AG08395 (cell line): Measurements from ENCODE around the gene IFT43.

Experiments used
- DNase-seq: peaks from one replicate; pipeline ENCODE4 v3.0.0; 2012; ENCODE audit warnings: mixed read lengths, low spot score

Gene IFT43

DNA sequence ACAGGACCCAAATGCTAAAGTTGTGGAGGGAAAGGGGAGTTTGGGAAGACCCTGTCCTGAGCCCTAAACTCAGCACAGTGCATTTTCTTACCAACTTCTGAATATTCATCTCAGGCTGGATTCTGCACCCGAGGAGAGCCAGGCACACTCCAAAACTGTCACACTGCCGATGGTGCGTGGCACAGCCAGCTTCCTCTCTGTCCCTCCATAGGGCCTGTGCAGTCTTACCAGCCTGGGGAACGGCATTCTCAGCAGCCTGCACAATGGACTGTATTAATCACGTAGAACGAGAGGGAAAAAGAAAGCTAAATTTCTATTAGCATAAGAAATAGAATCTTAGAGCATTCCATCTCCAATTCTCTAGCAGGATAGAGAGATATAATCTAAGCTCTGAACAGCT, 94.9 kb downstream of the IFT43 start:
- no peak for DNase-seq

DNA sequence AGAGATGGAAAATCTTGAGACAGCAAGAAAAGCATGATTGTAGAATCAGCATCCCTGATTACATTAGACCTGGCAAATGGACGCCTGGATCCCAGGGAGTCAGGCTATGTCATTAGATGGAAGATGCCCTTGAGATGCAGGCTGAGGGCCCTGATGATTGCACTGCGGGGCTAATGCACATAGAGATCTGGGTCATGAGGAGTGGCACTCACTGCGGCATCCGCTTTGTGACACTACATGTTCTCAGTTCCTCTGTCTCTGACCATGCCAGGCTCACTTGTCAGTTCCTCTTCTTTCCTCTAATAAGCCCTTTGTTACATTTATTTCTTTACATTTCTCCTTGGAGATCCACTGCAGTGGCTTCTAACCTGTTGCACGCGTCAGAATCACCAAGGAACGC, 96.1 kb downstream of the IFT43 start:
- no peak for DNase-seq

DNA sequence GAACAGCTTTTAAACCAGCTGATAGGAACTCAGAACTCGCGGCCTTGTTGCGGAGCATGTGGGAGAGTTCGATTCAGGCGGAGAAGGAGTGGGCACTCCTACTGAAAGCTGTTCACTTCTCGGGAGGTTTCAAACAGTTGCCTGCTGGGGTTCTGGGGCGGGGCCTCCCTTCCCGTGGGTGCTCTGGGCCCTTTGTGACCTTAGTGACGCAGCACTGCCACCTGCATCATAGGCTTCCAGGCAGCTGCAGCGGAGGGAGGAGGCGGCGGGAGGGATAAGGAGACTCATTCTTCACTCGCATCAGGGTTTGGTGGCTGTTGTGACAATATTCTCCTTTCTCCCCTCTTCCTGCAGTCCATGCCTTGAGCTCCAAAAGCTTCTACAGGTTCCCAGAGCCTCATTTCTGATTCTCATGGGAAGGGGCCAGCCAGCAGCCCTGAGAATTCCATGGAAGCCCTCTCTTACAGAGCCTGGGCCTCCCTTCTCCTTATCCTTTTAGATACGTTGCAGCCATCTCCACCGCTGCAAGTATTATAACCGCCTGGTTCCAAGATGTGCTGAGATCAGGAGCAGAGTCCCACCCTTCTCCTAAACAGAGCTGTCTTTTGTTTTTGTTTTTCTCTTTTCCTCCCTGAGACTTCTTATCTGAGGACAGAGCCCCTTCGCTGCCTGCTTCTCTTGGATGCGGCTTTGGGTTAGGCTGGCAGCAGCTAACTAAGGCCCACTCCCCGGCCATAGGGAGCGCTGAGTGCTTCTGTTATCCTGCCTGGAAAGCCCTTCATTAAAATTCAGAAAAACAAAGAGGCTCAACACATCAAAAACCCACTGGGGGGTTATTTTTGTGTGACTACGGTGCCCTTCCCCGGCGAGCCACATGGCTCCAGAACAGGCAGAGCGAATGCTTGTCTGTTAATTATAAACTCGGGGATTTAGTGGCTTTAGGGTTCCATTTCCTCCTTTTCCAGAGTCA, 98.5 kb downstream of the IFT43 start:
- DNase-seq: no peak

- DNase-seq: no peak
Measured at GRCh38 chr14:76085358-76085757, 99.8 kb downstream of the IFT43 start.

GRCh38 chr14:76086636-76087035, 101.1 kb downstream of the IFT43 start:
- no peak for DNase-seq

DNA sequence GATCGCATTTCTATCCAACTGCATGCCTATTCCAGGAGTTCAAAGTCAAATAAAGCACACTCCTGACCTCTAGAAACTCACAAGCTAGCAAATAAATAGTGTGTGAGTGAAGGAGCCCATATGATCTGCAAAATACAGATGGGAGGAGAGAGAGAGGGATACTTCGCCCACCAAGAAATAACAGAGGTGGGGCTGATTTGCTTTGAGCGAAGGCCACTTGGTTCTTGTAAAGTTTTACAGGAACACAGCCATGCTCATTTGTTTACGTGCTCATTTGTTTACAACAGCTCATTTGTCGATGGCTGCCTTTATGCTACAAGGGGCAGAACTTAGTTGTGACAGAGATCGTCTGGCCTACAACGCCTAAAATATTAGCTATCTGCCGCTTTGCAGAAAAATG, 102.8 kb downstream of the IFT43 start:
- no peak for DNase-seq

DNA sequence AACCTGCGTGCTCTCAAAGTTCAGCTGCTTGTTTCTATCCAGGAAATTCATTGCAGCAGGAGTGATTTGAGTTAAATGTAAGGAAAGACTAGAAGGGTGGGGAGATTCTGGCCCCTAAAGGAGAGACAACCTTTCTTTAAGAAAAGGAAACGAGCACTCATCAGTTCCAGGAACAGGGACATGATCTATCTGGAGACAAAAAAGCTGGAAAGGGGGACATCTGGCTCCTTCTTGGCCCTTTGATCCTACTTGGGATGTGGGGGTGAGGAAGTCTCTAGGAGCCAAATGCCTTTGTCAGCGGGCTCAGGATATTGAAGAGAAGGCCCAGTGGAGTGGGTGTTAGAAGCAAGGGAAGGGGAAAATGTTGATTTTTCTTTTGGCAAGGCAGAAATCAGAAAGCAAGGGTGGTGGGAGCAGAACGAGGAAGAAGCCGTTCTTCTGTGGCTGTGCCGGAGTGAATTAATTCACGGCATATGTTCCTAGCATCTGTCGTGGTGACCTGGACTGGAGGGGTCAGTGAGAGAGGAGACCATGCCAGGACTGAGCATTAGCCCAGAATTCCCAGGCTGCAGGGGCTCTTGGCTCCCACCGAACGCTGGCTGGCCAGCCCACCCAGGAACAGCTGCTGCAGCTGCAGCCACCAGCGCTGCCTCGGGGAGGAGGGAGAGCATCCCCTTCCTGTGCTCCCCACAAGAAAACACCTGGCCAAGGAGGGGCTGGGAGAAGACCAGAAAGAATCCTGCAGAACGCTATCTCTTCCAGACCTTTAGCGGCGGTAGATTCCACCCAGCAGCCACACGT, 103.4 kb downstream of the IFT43 start:
- DNase-seq: no peak

GRCh38 chr14:76089575-76089974, 104.0 kb downstream of the IFT43 start:
- DNase-seq: no peak

GRCh38 chr14:76090616-76091391, 105.2 kb downstream of the IFT43 start:
- peak; percentile 82 for DNase-seq

GRCh38 chr14:76093077-76093476, 107.5 kb downstream of the IFT43 start:
- no peak for DNase-seq

GRCh38 chr14:76096257-76096656, 110.7 kb downstream of the IFT43 start:
- no peak for DNase-seq

- no peak for DNase-seq
Measured at GRCh38 chr14:76097547-76097946, 112.0 kb downstream of the IFT43 start.

DNA sequence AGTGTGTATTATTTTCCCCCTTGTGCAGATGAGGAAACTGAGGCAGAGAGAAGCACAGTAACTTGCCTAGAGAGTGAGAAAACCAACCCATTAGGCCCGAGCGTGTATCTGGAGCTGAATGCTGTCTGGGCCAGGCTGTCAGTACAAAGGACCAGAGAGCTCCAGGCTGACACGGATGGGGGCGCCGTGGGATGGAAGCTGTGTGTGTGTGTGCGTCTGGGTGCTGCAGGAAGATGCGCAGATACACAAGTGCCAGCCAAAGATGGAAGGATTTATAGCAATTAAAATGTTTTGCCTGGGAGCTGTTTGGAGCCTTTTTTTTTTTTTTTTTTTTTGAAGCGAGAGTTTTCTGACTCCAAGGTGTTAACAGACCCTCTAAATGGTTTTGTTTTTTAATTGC, 112.5 kb downstream of the IFT43 start:
- no peak for DNase-seq

- DNase-seq: no peak
Measured at GRCh38 chr14:76098916-76099675, 113.5 kb downstream of the IFT43 start.

GRCh38 chr14:76100236-76100635, 114.7 kb downstream of the IFT43 start:
- DNase-seq: no peak

GRCh38 chr14:76101391-76102379, 116.1 kb downstream of the IFT43 start:
- no peak for DNase-seq

DNA sequence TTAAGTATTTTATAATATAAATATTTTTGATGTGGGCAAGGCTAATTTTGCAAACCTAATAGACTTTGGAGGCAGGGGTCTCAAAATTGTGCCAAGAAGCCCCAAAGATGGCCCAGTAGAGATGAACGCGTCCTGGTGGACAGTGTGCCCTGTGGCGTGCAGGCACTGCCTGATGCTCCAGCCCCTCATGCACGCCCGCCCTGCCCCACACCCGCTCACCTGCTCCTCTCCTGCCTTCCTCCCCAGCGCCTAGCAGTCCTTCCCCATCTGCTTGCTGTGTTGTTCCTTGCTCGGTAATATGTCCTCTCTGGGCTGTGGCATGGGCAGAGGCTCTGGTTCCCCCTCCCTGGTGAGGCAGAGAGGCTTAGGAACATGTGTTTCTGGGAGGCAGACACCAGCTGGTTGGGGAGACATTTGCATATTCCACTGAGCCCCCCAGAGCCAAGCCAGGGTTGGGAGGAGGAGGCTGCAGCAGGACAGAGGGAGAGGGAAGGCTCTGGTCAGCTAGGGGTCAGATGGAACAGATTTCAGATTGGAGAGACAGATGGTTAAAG, 119.3 kb downstream of the IFT43 start:
- no peak for DNase-seq

DNA sequence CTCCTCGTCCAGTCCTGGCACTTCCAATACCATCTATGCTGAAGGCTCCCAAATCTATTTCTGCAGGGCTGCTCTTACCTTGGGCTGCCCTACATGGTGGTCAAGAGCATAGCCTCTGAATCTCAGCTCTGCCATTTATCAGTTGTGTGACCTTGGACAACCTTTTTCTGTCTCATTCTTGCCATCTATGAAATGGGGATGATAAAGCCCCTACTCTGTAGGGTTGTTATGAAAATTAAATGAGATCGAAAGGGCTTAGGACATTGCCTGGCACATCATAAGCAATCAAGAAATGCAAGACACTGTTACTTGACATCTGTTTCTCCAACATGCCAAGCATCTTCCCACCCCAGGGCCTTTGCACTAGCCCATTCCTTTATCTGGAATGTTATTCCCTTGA, 120.6 kb downstream of the IFT43 start:
- DNase-seq: no peak

DNA sequence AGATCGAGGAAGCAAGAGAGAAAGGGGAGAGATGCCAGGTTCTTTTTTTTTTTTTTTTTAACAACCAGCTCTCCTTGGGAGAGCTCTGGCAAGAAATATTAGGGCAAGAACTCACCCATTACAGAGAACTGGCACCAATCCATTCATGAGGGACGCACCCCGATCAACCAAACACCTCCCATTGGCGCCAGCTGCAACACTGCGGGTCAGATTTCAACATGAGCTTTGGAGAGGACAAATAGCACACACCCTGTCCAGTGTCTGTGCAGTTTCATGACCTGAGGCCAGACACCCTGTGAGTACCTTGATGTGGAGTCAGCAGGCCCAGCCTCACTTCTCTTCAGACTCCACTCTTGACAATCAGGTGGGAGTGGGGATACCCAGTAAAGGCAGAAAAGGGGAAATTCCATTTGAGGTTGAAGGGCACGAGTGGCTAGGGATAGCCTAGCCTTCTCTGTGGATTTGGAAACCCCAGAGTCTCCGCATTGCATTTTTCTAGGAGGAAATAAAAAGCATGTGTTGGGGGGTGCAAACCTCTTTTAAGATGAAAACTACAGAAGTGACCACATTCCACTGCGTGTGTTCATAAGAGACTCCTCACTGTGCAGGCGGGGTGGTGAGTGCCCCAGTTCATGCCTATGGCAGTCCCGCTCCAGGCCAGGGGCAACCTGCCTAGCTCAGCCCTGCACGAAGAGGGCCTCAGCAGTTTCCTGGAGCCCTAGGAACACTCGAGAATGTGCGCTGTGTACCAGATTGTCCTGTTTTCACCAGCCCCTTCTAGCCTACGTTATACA, 123.7 kb downstream of the IFT43 start:
- DNase-seq: peak; percentile 45
